H9 (cell line): Measurements from ENCODE around the gene CNOT11. TPM values are rescaled to one million over a fixed set of nuclear protein-coding genes. Genes with fewer than 3 reads are reported as not detected.

ENCODE experiments used
- DNase-seq: peaks from one replicate; pipeline ENCODE4 v3.0.0-alpha.2; 2017
- H2AFZ ChIP-seq: one replicate; pipeline ENCODE4 v1.6.1; 2013; ENCODE audit warnings: mild to moderate bottlenecking, low read length, control low read depth, moderate library complexity
- H2AK5ac ChIP-seq: 2 replicates; pipeline ENCODE4 v1.6.1; 2013; ENCODE audit warnings: low read length, control low read depth, mixed read lengths; ENCODE audit not compliant: insufficient read length
- H2BK120ac ChIP-seq: one replicate; pipeline ENCODE4 v1.6.1; 2013; ENCODE audit warnings: low read depth, mild to moderate bottlenecking, low read length, control low read depth, inconsistent platforms; ENCODE audit not compliant: poor library complexity, severe bottlenecking
- H2BK12ac ChIP-seq: 2 replicates; pipeline ENCODE4 v1.6.1; 2013; ENCODE audit warnings: low read length, control low read depth, mixed read lengths, low read depth; ENCODE audit not compliant: insufficient read length
- H2BK15ac ChIP-seq: 2 replicates; pipeline ENCODE4 v1.6.1; 2013; ENCODE audit warnings: low read depth, low read length, control low read depth
- H2BK20ac ChIP-seq: one replicate; pipeline ENCODE4 v1.6.1; 2013; ENCODE audit warnings: low read depth, mild to moderate bottlenecking, low read length, control low read depth, inconsistent platforms; ENCODE audit not compliant: poor library complexity, severe bottlenecking
- H2BK5ac ChIP-seq: 2 replicates; pipeline ENCODE4 v1.6.1; 2013; ENCODE audit warnings: low read length, control low read depth, mixed read lengths; ENCODE audit not compliant: insufficient read length
- H3K14ac ChIP-seq: 2 replicates; pipeline ENCODE4 v1.6.1; 2013; ENCODE audit warnings: low read length, control low read depth; ENCODE audit not compliant: insufficient read depth
- H3K18ac ChIP-seq: 2 replicates; pipeline ENCODE4 v1.6.1; 2013; ENCODE audit warnings: low read depth, mild to moderate bottlenecking, mixed read lengths, low read length, control low read depth; ENCODE audit not compliant: insufficient read length
- H3K23ac ChIP-seq: 2 replicates; pipeline ENCODE4 v1.6.1; 2013; ENCODE audit warnings: low read length, control low read depth, mixed read lengths, low read depth; ENCODE audit not compliant: insufficient read length
- H3K23me2 ChIP-seq: 2 replicates; pipeline ENCODE4 v1.6.1; 2013; ENCODE audit warnings: low read depth, mild to moderate bottlenecking, mixed read lengths, low read length, control low read depth; ENCODE audit not compliant: insufficient read length, poor library complexity, severe bottlenecking
- H3K27ac ChIP-seq: 2 replicates; pipeline ENCODE4 v1.5.1; 2013; ENCODE audit warnings: low read length, control low read depth, mixed read lengths, low read depth; ENCODE audit not compliant: insufficient read length
- H3K27me3 ChIP-seq: 2 replicates; pipeline ENCODE4 v1.6.1; 2013; ENCODE audit warnings: low read length, control low read depth, inconsistent platforms; ENCODE audit not compliant: insufficient read depth
- H3K4ac ChIP-seq: 2 replicates; pipeline ENCODE4 v1.6.1; 2013; ENCODE audit warnings: low read depth, mild to moderate bottlenecking, control low read depth, inconsistent platforms, low read length, moderate library complexity
- H3K4me1 ChIP-seq: 2 replicates; pipeline ENCODE4 v1.6.1; 2013; ENCODE audit warnings: low read length, control low read depth, inconsistent platforms; ENCODE audit not compliant: insufficient read depth
- H3K4me2 ChIP-seq: 2 replicates; pipeline ENCODE4 v1.6.1; 2013; ENCODE audit warnings: low read length, control low read depth, mixed read lengths; ENCODE audit not compliant: insufficient read length, insufficient read depth
- H3K56ac ChIP-seq: 2 replicates; pipeline ENCODE4 v1.6.1; 2013; ENCODE audit warnings: low read depth, mild to moderate bottlenecking, mixed read lengths, low read length, control low read depth; ENCODE audit not compliant: insufficient read length
- H3K79me1 ChIP-seq: 2 replicates; pipeline ENCODE4 v1.6.1; 2013; ENCODE audit warnings: low read depth, mild to moderate bottlenecking, moderate library complexity, low read length, control low read depth, inconsistent platforms; ENCODE audit not compliant: insufficient read depth, poor library complexity, severe bottlenecking
- H3K79me2 ChIP-seq: 2 replicates; pipeline ENCODE4 v1.6.1; 2013; ENCODE audit warnings: low read length, control low read depth, inconsistent platforms; ENCODE audit not compliant: insufficient read depth
- H3K9ac ChIP-seq: 2 replicates; pipeline ENCODE4 v1.6.1; 2013; ENCODE audit warnings: low read length, control low read depth, mixed read lengths; ENCODE audit not compliant: insufficient read length; ENCODE audit errors: extremely low read depth
- H3K9me3 ChIP-seq: one replicate; pipeline ENCODE4 v1.6.1; 2013; ENCODE audit warnings: low read depth, low read length, inconsistent platforms; ENCODE audit not compliant: control insufficient read depth
- H3T11ph ChIP-seq: one replicate; pipeline ENCODE4 v1.6.1; 2013; ENCODE audit warnings: mild to moderate bottlenecking, low read length, control low read depth, inconsistent platforms
- H4K20me1 ChIP-seq: one replicate; pipeline ENCODE4 v1.6.1; 2013; ENCODE audit not compliant: control insufficient read depth, insufficient read length, insufficient read depth
- H4K5ac ChIP-seq: 2 replicates; pipeline ENCODE4 v1.6.1; 2013; ENCODE audit warnings: low read depth, mild to moderate bottlenecking, mixed read lengths, low read length, control low read depth; ENCODE audit not compliant: insufficient read length
- H4K8ac ChIP-seq: replicated peaks from 2 replicates; pipeline ENCODE4 v1.6.1; 2013; ENCODE audit warnings: low read length, control low read depth, mixed read lengths, low read depth; ENCODE audit not compliant: insufficient read length
- H4K91ac ChIP-seq: 2 replicates; pipeline ENCODE4 v1.6.1; 2013; ENCODE audit warnings: low read depth, mild to moderate bottlenecking, moderate library complexity, mixed read lengths, low read length, control low read depth; ENCODE audit not compliant: insufficient read length
- H3K27ac Mint-ChIP-seq, 3 experiments: 2 replicates in 2 of 3; 3 replicates in 1 of 3; pipeline ENCODE4 v1.8.0; 2020 to 2021; ENCODE audit warnings: mixed read lengths in 3 of 3, mild to moderate bottlenecking in 1 of 3, moderate library complexity in 1 of 3
- H3K27me3 Mint-ChIP-seq: 2 replicates; pipeline ENCODE4 v1.8.0; 2021; ENCODE audit warnings: low read depth, mild to moderate bottlenecking, moderate library complexity, mixed read lengths
- H3K36me3 Mint-ChIP-seq, 3 experiments: 2 replicates in 2 of 3; 3 replicates in 1 of 3; pipeline ENCODE4 v1.8.0; 2020 to 2021; ENCODE audit warnings: low read depth in 3 of 3, mixed read lengths in 3 of 3; ENCODE audit not compliant: insufficient read depth in 1 of 3
- H3K4me1 Mint-ChIP-seq, 2 experiments: 2 replicates each; pipeline ENCODE4 v1.8.0; 2020; ENCODE audit warnings: mixed read lengths in 2 of 2
- H3K4me3 Mint-ChIP-seq, 2 experiments: 2 replicates in 1 of 2; 3 replicates in 1 of 2; pipeline ENCODE4 v1.8.0; 2020 to 2021; ENCODE audit warnings: mild to moderate bottlenecking in 2 of 2, mixed read lengths in 2 of 2, moderate library complexity in 1 of 2
- H3K9me3 Mint-ChIP-seq, 2 experiments: 2 replicates in 1 of 2; 3 replicates in 1 of 2; pipeline ENCODE4 v1.8.0; 2020; ENCODE audit warnings: mild to moderate bottlenecking in 2 of 2, mixed read lengths in 2 of 2, moderate library complexity in 1 of 2
- WGBS: extraction: QIAGEN DNeasy Blood & Tissue Kit; methylation state at CpG from one replicate; pipeline ENCODE4 v1.1.7; 2013; ENCODE audit warnings: missing lambda C conversion rate, low lambda C conversion rate, mixed read lengths; ENCODE audit not compliant: insufficient read length; ENCODE audit errors: extremely low coverage; 5-methylcytosine and 5-hydroxymethylcytosine counted together
- total RNA-seq: library from RNA; stranded (reverse); gene quantifications from 2 replicates; pipeline ENCODE4 v1.2.1, GENCODE V29; 2021
- TF ChIP-seq, protein P1 (sequence below): fragments of 200-600 bp; sonication (generic); conservative IDR thresholded peaks from 3 replicates; pipeline ENCODE4 v1.8.0; 2021; ENCODE audit warnings: antibody characterized with exemption, mild to moderate bottlenecking

The CNOT11 gene
- total RNA-seq, 1 experiment from 2014 or later: 46.8 TPM

DNA sequence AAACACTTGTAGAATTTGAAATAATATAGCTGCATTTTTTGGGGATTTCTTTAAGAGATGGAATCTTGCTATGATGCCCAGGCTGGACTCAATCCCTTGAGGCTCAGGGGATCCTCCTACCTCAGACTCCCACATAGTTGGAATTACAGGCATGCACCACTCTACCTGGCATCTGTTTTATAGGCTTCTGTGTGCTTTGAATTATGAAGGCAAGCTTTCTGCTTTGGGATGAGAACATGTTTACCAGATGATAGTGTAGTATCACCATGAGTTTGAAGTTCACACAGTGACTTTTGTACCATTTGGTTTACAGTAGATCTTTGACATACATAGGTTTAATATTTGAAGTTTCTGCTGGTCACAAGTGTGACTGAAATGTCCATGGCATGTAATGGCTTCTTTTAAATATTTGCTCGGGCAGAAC is 10.7 kb downstream of the CNOT11 start:
- Mint-ChIP-seq H3K36me3 (peaks cover 28 to 73% (median 52%) of the 10 kb centered on the region in 3 experiments; a peak in 6 of 7 replicates), H3K4me3 (no peak overlapping the region)
- H3K9ac ChIP-seq: no peak overlapping the region

More for the DNA sequence above, 10.7 kb downstream of the CNOT11 start:
- Mint-ChIP-seq H3K27me3 (no peaks in the 10 kb centered on the region), H3K27ac (no peak overlapping the region; a peak in 1 of 7 replicates), H3K9me3 (no peaks in the 10 kb centered on the region), H3K4me1 (peaks cover 8 to 16% of the 10 kb centered on the region in 2 experiments)
- no peak overlapping the region for H2BK12ac ChIP-seq
- H4K8ac ChIP-seq: no peak overlapping the region
- H3K4me1 ChIP-seq: no peaks in the 10 kb centered on the region
- peaks cover 2% of the 10 kb centered on the region; the same call in 1 of the 2 replicates for H3K79me2 ChIP-seq
- no peaks in the 10 kb centered on the region for H3K23me2 ChIP-seq
- no peaks in the 10 kb centered on the region for H3K27me3 ChIP-seq
- H4K20me1 ChIP-seq: no peaks in the 10 kb centered on the region
- no peak overlapping the region for H2BK15ac ChIP-seq
- H3T11ph ChIP-seq: no peak overlapping the region
- H3K4ac ChIP-seq: no peak overlapping the region
- H3K56ac ChIP-seq: no peak overlapping the region
- no peak overlapping the region for H3K4me2 ChIP-seq
- no peak overlapping the region for H2AK5ac ChIP-seq
- H3K27ac ChIP-seq: no peak overlapping the region
- no peaks in the 10 kb centered on the region for H3K9me3 ChIP-seq
- H2AFZ ChIP-seq: no peak overlapping the region
- no CpG with 5 or more reads among the region's 1 CpG for WGBS
- H2BK5ac ChIP-seq: no peak overlapping the region
- no peaks in the 10 kb centered on the region for H3K79me1 ChIP-seq
- no peak overlapping the region for H4K5ac ChIP-seq
- no peak overlapping the region for H3K14ac ChIP-seq
- DNase-seq: no peak
- H2BK120ac ChIP-seq: no peak overlapping the region
- TF ChIP-seq, protein P1, sequence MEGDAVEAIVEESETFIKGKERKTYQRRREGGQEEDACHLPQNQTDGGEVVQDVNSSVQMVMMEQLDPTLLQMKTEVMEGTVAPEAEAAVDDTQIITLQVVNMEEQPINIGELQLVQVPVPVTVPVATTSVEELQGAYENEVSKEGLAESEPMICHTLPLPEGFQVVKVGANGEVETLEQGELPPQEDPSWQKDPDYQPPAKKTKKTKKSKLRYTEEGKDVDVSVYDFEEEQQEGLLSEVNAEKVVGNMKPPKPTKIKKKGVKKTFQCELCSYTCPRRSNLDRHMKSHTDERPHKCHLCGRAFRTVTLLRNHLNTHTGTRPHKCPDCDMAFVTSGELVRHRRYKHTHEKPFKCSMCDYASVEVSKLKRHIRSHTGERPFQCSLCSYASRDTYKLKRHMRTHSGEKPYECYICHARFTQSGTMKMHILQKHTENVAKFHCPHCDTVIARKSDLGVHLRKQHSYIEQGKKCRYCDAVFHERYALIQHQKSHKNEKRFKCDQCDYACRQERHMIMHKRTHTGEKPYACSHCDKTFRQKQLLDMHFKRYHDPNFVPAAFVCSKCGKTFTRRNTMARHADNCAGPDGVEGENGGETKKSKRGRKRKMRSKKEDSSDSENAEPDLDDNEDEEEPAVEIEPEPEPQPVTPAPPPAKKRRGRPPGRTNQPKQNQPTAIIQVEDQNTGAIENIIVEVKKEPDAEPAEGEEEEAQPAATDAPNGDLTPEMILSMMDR: no peak
- H3K18ac ChIP-seq: no peak overlapping the region
- no peak overlapping the region for H3K23ac ChIP-seq
- H4K91ac ChIP-seq: no peak overlapping the region
- H2BK20ac ChIP-seq: no peak overlapping the region
